GF-D8 (cell line): ENCODE data around the gene ATP13A1.

Experiments used
- DNase-seq: peaks from one replicate; lab custom pipeline; 2025; lab: John Stamatoyannopoulos, UW

Gene ATP13A1

DNA sequence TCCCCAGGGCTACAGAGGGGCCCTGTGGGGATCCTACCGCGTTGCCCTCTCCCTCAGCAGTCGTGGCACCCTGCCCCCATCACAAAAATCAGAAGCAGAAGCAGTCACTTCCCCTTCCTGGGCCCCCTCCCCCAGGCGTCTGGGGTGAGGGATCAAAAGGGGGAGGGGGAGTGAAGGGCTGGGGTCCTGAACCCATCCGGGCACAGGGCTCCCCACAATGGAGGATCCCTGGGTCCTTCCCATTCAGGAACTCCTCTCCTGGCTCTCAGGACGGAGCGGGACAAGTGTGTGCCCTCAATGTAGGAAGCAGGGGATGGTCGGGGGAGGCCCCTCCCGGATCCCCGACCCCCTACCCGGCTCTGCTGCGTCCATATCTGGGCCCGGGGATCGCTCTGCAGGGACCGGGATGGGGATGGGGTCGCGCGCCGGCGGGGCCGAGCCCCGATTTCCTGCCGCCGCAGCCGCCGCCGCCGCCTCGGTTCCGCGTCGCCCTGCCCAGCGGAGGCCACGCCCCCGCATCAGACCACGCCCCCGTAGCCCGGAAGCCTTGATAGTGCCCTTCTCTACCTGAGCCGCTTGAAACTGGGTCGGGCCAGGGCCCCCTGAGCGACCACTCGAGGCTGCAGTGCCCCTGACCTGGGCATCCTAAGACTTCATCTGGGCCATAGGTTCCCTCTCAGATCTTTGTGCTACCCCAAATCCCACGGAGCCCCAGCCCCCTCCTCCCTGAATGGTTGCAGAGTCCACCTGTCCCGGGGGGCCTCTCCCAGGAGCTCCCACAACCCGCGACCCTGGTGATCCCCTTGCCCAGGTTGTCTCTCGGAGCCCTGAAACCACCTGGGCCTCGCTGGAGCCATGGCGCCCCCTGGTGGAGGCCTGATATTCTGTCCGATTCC lies 20.1 kb downstream of the ATP13A1 start, which contains the start of gene GMIP:
Gene GMIP (minus strand): TSS at position 500 of the 896 bp plus-strand sequence. CDS start 128 bp downstream, at position 372.
- no peak for DNase-seq

DNA sequence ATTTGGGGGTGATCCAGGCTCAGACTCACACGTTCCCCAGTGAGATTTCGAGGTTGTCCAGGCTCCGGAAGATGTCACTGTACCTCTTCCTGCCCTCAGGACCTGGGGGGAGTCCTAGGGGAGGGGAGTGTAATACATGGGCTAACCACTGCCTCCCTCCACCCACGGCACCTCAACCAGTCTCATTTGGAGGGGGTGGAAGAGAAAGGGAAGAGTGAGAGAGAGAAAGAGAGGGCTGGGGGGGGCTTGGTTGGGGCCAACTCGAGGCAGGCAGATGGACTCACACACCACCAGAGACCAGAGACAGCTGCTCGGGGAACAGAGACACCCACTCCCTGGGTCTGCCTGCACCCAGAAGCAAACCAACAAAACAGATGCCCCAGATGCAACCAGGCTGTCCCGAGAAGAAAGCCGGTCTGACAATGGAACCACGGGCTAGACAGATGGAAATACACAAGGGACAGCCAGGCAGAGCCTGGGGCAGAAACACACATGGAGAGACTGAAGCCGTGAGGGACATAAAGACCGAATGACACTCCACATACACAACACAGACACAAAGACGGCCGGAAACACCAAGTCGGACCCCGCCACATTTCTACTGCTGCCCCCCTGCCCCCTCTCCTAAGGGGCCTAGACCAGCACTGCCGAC lies 20.8 kb downstream of the ATP13A1 start:
- DNase-seq = no peak

DNA sequence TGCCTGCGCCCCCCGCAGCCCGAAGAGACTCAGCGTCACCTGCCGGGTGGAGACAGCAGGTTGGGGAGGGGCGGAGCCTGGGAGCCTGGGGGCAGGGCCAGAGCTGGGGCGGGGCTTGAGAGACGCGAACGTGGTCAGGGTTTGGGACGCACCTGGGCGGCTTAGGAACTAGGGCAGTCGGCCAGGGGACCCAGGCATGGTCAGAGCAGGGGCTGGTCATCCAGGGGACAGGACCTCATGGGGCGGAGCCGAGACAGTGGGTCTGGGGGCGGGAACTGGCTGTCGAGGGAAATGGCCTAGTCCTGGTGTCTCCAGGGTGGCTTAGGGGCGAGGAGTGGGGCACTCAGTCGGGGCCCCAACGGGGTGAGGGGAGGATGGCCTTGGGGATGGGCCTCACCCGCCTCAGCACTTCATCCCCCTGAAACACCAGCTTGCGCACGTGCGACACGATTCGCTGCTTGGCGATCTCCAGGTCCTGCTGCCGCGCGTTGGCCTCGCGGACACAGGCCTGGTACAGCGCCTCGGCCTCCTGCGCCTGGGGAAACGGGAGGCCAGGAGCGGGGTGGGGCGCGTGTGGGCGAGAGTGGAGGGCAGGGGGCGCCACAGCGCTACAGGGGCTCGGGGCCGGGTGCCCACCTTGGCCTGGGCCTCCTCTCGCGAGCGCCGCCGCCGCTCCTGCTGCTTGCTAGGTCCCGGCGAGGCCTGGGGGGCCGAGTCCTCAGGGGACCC lies 25.8 kb downstream of the ATP13A1 start:
- DNase-seq = no peak

DNA sequence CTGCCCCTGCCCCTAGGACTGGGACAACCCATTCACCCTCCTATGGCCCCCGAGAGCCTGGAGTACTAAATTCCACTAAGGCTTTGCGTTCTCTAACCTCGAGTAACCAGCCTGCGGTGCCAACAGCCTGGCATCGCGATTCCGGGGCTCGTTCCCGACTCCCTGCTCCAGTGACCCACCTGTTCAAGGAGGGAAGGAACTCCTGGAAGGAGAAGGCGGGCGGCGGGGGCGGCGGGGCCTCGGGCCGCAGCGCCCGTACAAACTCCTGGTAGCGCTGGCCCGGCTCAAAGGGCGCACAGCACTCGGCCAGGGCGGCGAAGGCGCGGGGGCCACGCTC lies 26.3 kb downstream of the ATP13A1 start:
- DNase-seq = no peak

GRCh38 chr19:19636573-19637185 lies 26.8 kb downstream of the ATP13A1 start:
- DNase-seq = no peak

DNA sequence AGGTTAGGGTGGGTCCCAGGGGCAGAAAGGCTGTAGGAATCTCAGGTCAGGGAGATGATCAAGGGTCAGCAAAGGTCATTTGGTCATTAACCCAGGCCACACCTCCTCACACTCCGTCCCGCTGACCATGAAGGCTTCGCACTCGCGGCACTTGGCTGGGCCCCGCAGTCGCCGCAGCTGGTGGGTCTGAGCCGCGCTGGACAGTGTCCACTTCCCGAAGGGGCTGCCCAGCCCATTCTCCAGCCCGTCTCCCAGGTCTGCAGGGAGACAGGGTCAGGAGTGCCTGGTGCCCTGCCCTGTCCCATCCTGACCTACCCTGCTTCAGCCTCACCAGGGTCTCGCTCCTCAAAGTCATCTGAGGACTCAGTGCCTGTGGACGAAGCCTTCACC lies 28.2 kb downstream of the ATP13A1 start:
- DNase-seq = no peak

DNA sequence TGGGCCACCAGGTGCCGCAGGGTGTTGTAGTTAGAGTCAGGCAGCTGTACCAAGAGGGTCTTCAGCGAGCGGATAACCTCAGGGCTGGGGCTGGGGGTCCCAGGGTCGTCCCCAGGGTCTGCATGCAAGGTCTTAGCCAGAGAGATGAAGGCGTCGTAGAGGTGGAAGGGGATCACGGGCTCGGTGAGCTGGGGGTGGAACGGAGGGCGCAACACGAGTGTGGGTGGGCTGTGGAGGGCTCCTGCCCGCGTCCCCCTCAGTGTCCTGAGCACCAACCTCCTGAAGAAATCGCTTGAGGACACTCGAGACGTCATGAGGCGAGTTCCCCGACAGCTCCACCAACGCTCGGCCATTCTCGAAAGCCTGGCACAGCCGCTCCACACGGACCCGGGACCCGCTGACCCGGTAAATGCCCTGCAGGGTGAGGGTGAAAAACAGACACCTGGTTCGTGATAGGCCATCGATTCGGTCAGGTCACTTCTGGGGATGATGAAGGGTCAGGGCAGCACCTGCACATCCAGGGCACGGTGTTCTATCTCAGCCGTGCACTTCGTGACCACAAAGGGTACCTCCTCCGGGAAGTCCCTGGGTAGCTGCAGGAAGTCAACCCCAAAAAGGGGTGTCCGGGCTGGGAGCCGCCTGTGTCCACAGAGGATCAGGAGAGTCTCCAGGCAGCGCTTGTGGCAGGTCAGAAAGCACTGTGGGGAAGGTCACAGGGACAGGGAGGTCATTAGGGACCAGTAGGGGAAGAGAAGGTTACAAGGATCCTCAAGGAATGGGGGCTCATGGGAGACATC lies 28.8 kb downstream of the ATP13A1 start:
- no peak for DNase-seq

DNA sequence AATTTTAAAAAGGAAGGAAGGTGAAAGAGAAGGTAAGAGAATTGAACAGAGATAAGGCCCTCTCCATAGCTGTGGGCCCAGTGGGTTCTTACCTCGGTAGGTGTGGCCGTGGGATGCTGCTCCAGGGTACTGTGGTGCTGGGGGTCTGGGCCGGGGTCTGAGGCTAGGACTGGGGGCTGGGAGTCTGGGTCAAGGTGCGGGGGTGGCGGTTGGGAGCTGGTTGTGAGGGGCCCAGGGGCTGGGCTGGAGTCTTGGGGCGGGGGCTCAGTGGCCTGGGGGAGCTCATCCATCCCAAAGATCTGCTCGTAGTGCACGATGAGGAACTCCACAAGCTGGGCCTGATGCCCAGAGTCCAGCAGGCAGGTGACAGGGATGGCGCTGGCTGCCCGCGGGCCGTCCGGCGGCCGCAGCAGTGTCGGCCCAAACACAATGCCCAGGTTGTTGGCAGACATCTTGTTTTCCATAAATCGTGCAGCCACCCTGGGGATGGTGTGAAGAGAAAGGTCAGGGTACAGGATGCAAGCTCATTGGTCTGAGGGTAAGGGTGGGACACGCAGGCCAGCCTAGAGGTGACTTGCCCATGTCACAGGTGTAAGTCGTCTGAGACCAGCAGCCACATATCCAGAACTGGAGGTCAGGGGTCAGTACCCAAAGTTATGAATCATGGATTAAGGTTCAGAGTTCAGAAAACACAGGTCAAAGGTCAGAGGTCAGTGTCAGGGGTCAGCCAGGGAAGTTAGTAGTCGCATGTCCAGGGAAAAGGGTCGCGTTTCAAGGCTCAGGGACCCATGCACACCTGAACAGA lies 29.6 kb downstream of the ATP13A1 start:
- DNase-seq = no peak

- DNase-seq = no peak
Observed at GRCh38 chr19:19632661-19633060, 30.8 kb downstream of the ATP13A1 start.

DNA sequence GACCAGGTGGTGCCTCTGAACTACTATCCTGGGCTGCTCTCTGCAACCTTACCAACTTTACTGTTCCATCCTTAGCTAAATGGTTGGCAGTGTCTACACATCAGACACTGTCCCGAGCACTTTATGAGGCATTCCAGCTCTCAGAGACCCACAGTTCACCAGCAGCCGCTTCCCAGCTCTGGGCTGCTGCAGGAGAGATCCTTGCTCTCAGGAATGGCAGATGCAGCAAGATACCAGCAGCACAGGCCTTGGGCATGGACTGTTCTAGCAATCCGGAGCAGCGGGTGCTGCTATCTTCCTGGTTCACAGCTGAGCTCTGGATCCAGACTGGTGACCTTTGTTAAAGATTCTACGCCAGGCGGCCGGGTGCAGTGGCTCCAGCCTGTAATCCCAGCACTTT lies 32.1 kb downstream of the ATP13A1 start:
- DNase-seq = no peak

GRCh38 chr19:19630426-19630825 lies 33.0 kb downstream of the ATP13A1 start:
- no peak for DNase-seq

- no peak for DNase-seq
Observed at GRCh38 chr19:19630062-19630414, 33.4 kb downstream of the ATP13A1 start.

DNA sequence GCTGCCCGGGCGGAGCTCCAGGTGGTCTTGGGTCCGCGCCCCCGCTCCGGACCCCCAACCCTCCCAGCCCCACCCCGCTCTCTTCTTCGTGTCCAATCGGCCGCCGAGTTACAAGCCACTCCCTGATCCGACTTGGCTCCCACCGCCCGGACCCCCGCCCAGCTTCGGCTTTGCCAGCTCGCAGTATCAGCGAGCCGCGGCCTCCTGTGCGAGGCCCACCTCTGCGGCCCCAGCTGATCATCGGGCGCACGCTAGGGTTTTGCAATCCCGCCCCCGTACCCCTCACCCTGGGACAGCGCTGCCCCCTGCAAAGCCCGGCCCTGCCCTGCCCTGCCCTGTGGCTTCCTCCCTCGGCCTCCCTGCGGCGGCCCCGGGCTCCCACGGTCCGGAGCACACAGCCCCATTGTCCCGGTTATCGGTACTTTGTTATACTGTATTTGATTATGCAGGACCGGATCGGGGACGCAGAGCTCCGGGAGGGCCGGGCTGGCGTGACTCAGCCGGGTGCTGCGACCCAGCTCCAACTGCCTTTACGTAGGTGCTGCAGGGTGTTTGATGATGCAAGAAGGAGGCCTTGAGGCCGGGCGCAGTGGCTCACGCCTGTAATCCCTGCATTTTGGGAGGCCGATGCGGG lies 34.9 kb downstream of the ATP13A1 start:
- no peak for DNase-seq

GRCh38 chr19:19627621-19628500 lies 35.6 kb downstream of the ATP13A1 start, which contains the start of gene LPAR2:
Gene LPAR2 (minus strand): TSS chr19:19628220. CDS start chr19:19627275, 945 bp downstream.
- no peak for DNase-seq

DNA sequence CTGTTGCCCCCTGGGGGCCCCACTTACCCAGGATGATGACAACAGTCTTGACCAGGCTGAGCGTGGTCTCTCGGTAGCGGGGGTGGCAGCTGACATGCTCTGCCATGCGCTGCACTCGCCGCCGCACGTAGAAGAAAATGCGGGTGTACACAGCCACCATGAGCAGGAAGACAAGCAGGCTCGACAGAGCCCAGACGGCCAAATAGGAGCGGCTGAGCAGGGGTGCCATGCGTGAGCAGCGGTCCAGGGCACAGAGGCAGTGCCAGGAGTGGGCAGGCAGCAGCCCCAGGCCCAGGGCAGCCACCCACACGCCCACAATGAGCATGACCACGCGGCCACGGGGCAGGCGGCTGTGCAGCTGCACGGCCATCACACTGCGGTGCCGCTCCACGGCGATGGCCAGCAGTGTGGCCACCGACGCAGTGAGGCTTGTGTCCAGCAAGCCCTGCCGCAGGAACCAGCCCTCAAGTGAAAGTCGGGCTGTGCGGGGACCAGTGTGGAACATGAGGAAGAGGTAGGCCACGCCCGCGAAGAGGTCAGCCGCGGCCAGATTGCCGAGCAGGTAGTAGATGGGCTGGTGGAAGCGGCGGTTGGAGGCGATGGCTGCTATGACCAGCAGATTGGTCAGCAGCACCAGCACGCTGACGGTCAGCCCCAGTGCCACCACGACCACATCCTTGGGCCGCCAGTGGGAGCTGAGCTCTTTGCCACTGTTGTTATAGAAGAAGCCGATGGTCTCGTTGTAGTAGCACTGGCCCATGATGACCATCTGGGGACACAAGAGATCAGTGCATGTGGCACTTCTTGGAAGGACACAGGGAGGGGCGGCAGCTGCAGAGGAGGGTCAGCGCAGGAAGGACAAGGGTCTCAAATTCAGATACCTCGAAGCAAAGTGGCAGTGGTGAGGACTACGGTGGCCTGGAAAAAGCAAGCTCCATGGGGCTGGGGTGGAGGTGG lies 36.7 kb downstream of the ATP13A1 start:
- DNase-seq = no peak

- DNase-seq = no peak
Observed at GRCh38 chr19:19624032-19624570, 39.4 kb downstream of the ATP13A1 start.

GRCh38 chr19:19623383-19623782 lies 40.1 kb downstream of the ATP13A1 start:
- DNase-seq = no peak

- DNase-seq = no peak
Observed at GRCh38 chr19:19619849-19620210, 43.6 kb downstream of the ATP13A1 start.
